Neural progenitor cell (in vitro differentiated cells): ENCODE results near the gene TOR4A. TPM values are rescaled to one million over a fixed set of nuclear protein-coding genes. Genes with fewer than 3 reads are reported as not detected.
"Not testable (repeated sequence)": the region's sequence is repeated elsewhere in the genome, so short reads cannot be mapped to it uniquely, and the experiment has no call there.

Experiments
- DNase-seq: peaks from one replicate; pipeline ENCODE4 v3.0.0-alpha.2; 2016; ENCODE audit warnings: low spot score
- H2AFZ ChIP-seq: fragments of 200-600 bp; sonication (generic); replicated peaks from 2 replicates; pipeline ENCODE4 v1.6.1; 2016; ENCODE audit warnings: antibody characterized with exemption
- H3F3A ChIP-seq: fragments of 200-600 bp; sonication (generic); 2 replicates; pipeline ENCODE4 v1.6.1; 2016; ENCODE audit warnings: antibody characterized with exemption, low read depth
- H3K27ac ChIP-seq: fragments of 200-600 bp; sonication (generic); 2 replicates; pipeline ENCODE4 v1.5.1; 2016; ENCODE audit warnings: mild to moderate bottlenecking
- H3K27me3 ChIP-seq: fragments of 200-600 bp; sonication (generic); 2 replicates; pipeline ENCODE4 v1.6.1; 2016; ENCODE audit warnings: mild to moderate bottlenecking, moderate library complexity
- H3K36me3 ChIP-seq: fragments of 200-600 bp; sonication (generic); 2 replicates; pipeline ENCODE4 v1.5.1; 2016
- H3K4me1 ChIP-seq: fragments of 200-600 bp; sonication (generic); 2 replicates; pipeline ENCODE4 v1.6.1; 2016; ENCODE audit warnings: mixed run types
- H3K4me2 ChIP-seq: fragments of 200-600 bp; sonication (generic); 2 replicates; pipeline ENCODE4 v1.6.1; 2016
- H3K4me3 ChIP-seq: fragments of 200-600 bp; sonication (generic); 2 replicates; pipeline ENCODE4 v1.5.1; 2016
- H3K79me2 ChIP-seq: fragments of 200-600 bp; sonication (generic); 2 replicates; pipeline ENCODE4 v1.6.1; 2016; ENCODE audit warnings: low read depth
- H3K9ac ChIP-seq: fragments of 200-600 bp; sonication (generic); 2 replicates; pipeline ENCODE4 v1.6.1; 2016
- H3K9me3 ChIP-seq: fragments of 200-600 bp; sonication (generic); 2 replicates; pipeline ENCODE4 v1.5.1; 2016; ENCODE audit warnings: low read depth
- H4K20me1 ChIP-seq: fragments of 200-600 bp; sonication (generic); 2 replicates; pipeline ENCODE4 v1.6.1; 2016; ENCODE audit warnings: low read depth
- H3K27ac Mint-ChIP-seq: 3 replicates; pipeline ENCODE4 v1.8.0; 2021; ENCODE audit warnings: mixed read lengths
- H3K27me3 Mint-ChIP-seq: 2 replicates; pipeline ENCODE4 v1.8.0; 2022; ENCODE audit warnings: low read depth, mild to moderate bottlenecking, inconsistent platforms, moderate library complexity, mixed read lengths; ENCODE audit not compliant: insufficient read depth
- H3K36me3 Mint-ChIP-seq: 3 replicates; pipeline ENCODE4 v1.8.0; 2021; ENCODE audit warnings: mixed read lengths
- H3K4me1 Mint-ChIP-seq: 3 replicates; pipeline ENCODE4 v1.8.0; 2021; ENCODE audit warnings: mixed read lengths
- H3K4me3 Mint-ChIP-seq: 3 replicates; pipeline ENCODE4 v1.8.0; 2021; ENCODE audit warnings: mild to moderate bottlenecking, moderate library complexity, mixed read lengths
- H3K9me3 Mint-ChIP-seq: 3 replicates; pipeline ENCODE4 v1.8.0; 2020; ENCODE audit warnings: mixed read lengths
- CTCF ChIP-seq: fragments of 200-600 bp; sonication (generic); IDR thresholded peaks from 2 replicates; pipeline ENCODE4 v1.5.1; 2017; ENCODE audit warnings: antibody characterized with exemption, mild to moderate bottlenecking
- EZH2 ChIP-seq: fragments of 200-600 bp; sonication (generic); IDR thresholded peaks from 2 replicates; pipeline ENCODE4 v1.6.1; 2017; ENCODE audit warnings: antibody characterized with exemption, mild to moderate bottlenecking, moderate library complexity
- EZH2phosphoT487 ChIP-seq: fragments of 200-600 bp; sonication (generic); IDR thresholded peaks from 2 replicates; pipeline ENCODE4 v1.6.1; 2017; ENCODE audit warnings: antibody characterized with exemption
- total RNA-seq: library from RNA; depleted of rRNA; stranded (reverse); fragments of >200 nt; gene quantifications from 2 replicates; pipeline ENCODE4 v1.2.3, GENCODE V29; 2015; ENCODE audit warnings: low replicate concordance

TOR4A gene
- total RNA-seq, 1 donor from 2014 or later = 0.39 TPM

- H3K4me1 Mint-ChIP-seq = peaks cover 20% of the 10 kb centered on the region
- no peak for DNase-seq
- peaks cover 18% of the 10 kb centered on the region for H3F3A ChIP-seq
- peaks cover 19% of the 10 kb centered on the region for H4K20me1 ChIP-seq
- no peak overlapping the region for H3K9ac ChIP-seq
- H3K36me3 Mint-ChIP-seq = peaks cover 9% of the 10 kb centered on the region
- no peak for TF ChIP-seq EZH2
- no peak for TF ChIP-seq EZH2phosphoT487
- TF ChIP-seq CTCF = no peak
- H3K36me3 ChIP-seq = no peaks in the 10 kb centered on the region
- no peak overlapping the region for H2AFZ ChIP-seq
- peaks cover 6% of the 10 kb centered on the region for H3K27me3 ChIP-seq
- H3K4me3 ChIP-seq = peak overlapping the region; percentile 99
- H3K4me3 Mint-ChIP-seq = peak overlapping the region; percentile 90
- peaks cover 25% of the 10 kb centered on the region for H3K4me1 ChIP-seq
- H3K9me3 ChIP-seq = no peaks in the 10 kb centered on the region
- H3K9me3 Mint-ChIP-seq = no peaks in the 10 kb centered on the region
- H3K27me3 Mint-ChIP-seq = peaks cover 9% of the 10 kb centered on the region
- peak overlapping the region; percentile 99 for H3K4me2 ChIP-seq
- peaks cover 20% of the 10 kb centered on the region for H3K79me2 ChIP-seq
- H3K27ac ChIP-seq = no peak overlapping the region
- H3K27ac Mint-ChIP-seq = no peak overlapping the region
Measured at GRCh38 chr9:137256362-137256761, 21.2 kb upstream of the TOR4A start.

GRCh38 chr9:137256856-137257255 is 20.7 kb upstream of the TOR4A start:
- peaks cover 9% of the 10 kb centered on the region for H3K27me3 Mint-ChIP-seq
- peaks cover 19% of the 10 kb centered on the region for H4K20me1 ChIP-seq
- H3K4me3 ChIP-seq = no peak overlapping the region
- no peak overlapping the region for H3K27ac ChIP-seq
- DNase-seq = no peak
- no peak for TF ChIP-seq EZH2
- TF ChIP-seq CTCF = no peak
- no peak for TF ChIP-seq EZH2phosphoT487
- no peak overlapping the region for H3K27ac Mint-ChIP-seq
- H3K4me1 ChIP-seq = peaks cover 20% of the 10 kb centered on the region
- H3K36me3 ChIP-seq = no peaks in the 10 kb centered on the region
- no peak overlapping the region for H3K9ac ChIP-seq
- peaks cover 20% of the 10 kb centered on the region for H3K79me2 ChIP-seq
- H3K36me3 Mint-ChIP-seq = peaks cover 14% of the 10 kb centered on the region
- peaks cover 23% of the 10 kb centered on the region for H3F3A ChIP-seq
- peak overlapping the region; percentile 90 for H3K4me3 Mint-ChIP-seq
- H3K27me3 ChIP-seq = peaks cover 6% of the 10 kb centered on the region
- no peak overlapping the region for H2AFZ ChIP-seq
- H3K9me3 Mint-ChIP-seq = peaks cover 3% of the 10 kb centered on the region
- H3K4me1 Mint-ChIP-seq = peaks cover 21% of the 10 kb centered on the region
- no peaks in the 10 kb centered on the region for H3K9me3 ChIP-seq
- H3K4me2 ChIP-seq = no peak overlapping the region

GRCh38 chr9:137262173-137262908 is 15.2 kb upstream of the TOR4A start:
- peaks cover 13% of the 10 kb centered on the region for H3K36me3 Mint-ChIP-seq
- not testable (repeated sequence) for H3K27me3 ChIP-seq, H3K27ac ChIP-seq, H3K4me1 ChIP-seq, H3K27ac Mint-ChIP-seq, H2AFZ ChIP-seq, H3K9ac ChIP-seq, H3K4me1 Mint-ChIP-seq, H3K9me3 ChIP-seq, H3K9me3 Mint-ChIP-seq, H4K20me1 ChIP-seq, H3K27me3 Mint-ChIP-seq, H3K4me3 ChIP-seq, H3K4me2 ChIP-seq, H3K79me2 ChIP-seq, DNase-seq, H3K36me3 ChIP-seq
- peak overlapping the region; percentile 65 for H3K4me3 Mint-ChIP-seq
- H3F3A ChIP-seq = peaks cover 16% of the 10 kb centered on the region
- TF ChIP-seq CTCF = peak; percentile 48
